ENCODE data around the gene PNMA3.
"Not testable (repeated sequence)": the region's sequence is repeated elsewhere in the genome, so short reads cannot be mapped to it uniquely, and the experiment has no call there.

Gene PNMA3

DNA sequence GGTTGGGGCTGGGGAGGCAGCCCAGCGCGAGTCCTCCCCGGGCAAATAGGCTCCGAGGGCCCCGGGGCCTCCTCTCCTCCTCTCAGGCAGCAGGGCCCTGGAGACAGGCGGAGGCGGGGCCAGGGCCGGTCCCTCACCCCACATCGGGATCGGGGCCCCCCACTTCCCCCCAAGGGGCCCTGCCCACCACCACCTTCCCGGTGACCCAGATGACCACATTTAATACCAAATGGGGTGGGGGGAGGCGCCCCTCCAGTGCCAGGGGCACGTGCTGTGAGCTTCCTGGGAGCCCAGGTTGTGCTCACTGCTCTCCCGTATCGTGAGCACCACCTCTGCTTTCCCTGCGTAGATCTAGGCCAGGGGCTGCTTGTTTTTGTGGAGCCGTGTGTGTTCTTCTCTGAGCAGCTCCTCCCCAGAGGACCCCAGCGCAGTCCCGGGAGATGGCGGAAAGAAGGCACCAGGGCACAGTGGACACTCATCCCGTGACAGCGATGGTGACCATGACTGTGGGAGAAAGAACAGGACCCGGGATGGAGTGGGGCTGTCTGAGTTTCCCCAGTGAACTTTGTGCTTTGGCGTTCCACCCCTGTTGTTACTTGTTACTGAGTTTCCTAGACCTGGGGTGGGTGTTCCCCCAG is 18.1 kb downstream of the PNMA3 start:
- DNase-seq: no peak

DNA sequence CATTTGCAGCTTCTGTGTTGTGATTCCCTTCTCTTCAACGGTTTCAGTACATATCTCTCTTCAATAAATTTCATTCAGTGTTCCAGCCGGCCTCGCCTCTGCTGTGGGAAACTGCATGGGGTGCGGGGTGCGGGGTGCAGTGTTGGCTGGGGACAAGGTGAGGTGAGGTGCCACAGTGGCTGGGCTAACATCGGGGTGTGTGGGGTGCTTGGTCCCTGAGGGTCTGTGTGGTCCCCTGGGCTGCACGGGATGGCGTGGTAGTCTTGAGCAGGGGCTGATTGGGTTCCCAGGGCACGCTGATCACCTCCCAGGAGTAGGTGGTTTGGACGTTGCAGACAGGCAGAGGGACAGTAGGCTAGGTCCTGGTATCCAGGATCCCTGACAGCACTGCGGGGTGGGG is 18.7 kb downstream of the PNMA3 start:
- DNase-seq: no peak

DNA sequence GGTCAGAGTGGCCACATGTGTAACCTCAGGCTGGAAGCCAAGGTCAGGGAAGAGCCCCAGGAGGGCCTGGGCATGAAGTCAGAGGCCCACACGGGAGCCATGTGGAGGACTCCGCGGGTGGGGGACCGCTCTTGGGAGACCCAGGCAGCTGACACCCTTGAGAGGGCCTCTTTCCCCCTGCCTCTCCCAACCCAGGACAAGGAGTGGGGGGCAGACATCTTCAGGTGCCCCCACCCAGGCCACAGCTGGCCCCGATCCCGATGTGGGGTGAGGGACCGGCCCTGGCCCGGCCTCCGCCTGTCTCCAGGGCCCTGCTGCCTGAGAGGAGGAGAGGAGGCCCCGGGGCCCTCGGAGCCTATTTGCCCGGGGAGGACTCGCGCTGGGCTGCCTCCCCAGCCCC is 19.1 kb downstream of the PNMA3 start:
- DNase-seq: no peak

DNA sequence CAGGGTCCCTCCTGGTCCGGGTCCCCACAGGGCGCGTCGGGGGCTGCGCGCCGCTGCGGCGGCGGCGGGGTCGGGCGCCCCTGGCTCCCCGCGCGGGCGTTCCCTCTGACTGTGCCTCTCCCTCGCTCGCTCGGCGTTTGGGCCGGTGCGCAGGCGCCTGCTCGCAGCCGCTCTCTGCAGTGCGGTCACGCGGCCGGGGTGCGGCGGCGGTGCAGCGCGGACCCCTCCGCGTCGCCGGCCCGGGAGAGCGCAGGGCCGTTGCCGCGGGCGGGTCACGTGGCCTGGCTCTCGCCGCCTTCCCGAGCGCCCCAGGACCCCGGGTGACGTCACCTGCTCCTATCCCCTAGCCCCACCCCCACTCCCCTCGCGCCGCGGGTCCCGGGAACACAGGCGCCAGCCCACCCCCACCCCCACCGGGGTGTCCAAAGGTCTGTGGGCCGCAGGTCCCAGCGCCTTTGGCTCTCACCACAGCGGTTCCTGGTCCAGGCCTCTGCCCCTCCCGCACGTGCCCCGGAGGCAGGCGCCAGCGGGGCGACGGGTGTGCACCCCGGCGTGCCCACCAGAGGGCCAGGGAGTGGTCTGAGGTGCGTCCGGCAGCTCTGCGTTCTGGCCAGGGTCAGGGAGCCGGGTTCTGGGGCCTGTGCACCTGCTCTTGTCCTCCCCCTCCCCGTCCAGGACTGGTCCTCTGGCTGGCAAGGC is 21.3 kb downstream of the PNMA3 start:
- DNase-seq: not testable (repeated sequence)

DNA sequence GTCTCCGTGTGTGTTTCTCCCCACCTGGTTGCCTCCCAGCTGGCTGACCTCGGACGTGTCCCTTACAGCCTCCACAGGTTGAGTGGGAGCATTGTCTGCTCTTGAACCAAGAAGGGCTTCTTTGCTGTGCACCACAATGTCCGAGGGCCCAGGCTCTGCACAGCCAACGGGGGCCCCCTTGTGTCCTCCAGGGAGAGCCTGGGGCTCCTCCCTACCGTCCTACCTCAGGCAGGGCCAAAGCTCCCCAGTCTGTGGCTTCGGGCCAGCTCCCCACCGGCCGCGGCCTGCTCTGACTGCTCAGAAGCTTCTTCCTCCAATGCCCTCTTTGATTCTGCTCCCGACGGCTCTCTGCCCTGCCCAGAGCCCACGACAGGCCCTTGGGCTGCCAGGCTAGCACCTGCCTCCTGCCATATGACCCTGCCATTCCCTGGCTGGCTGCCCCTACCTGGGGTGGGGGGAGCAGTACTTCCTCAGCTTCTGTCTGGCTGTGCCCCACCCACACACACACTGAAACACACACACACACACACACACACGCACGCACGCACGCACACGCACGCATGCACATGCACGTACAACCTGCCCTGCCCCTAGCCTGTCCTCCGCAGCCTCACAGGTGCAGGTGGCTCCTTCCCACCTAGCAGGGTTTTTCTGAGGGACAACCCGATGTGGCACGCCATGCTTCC is 27.1 kb downstream of the PNMA3 start:
- DNase-seq: not testable (repeated sequence)

DNA sequence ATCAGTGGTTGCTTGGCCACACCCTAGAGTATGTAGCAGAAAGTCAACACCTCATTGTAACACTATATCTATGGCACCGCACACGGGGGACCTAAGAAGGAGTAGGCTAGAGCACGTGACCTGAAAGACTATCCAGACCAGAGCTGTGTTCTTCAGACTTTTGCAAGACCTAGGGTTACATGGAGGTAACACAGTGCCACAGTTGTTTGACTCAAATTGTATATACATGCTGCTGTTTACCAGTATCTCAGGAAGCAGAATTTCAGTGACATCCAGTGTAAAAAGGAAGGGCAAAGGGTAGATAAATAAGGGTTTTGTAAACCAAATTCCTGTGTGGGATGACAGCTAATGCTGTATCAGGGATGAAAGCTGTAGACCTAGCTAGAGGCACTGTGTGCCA is 46.1 kb downstream of the PNMA3 start:
- no peak for DNase-seq

DNA sequence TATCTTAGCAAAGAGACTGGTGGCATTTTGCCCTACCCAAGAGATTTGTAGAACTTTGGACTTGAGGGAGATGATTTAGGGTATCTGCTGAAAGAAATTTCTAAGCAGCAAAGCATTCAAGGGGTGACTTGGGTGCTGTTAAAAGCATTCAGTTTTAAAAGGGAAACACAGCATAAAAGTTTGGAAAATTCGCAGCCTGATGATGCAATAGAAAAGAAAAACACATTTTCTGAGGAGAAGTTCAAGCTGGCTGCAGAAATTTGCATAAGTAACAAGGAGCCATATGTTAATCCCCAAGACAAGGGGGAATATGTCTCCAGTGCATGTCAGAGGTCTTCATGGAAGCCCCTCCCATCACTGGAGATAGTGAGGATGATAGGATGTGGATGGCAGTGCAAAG is 48.7 kb downstream of the PNMA3 start:
- DNase-seq: not testable (repeated sequence)

DNA sequence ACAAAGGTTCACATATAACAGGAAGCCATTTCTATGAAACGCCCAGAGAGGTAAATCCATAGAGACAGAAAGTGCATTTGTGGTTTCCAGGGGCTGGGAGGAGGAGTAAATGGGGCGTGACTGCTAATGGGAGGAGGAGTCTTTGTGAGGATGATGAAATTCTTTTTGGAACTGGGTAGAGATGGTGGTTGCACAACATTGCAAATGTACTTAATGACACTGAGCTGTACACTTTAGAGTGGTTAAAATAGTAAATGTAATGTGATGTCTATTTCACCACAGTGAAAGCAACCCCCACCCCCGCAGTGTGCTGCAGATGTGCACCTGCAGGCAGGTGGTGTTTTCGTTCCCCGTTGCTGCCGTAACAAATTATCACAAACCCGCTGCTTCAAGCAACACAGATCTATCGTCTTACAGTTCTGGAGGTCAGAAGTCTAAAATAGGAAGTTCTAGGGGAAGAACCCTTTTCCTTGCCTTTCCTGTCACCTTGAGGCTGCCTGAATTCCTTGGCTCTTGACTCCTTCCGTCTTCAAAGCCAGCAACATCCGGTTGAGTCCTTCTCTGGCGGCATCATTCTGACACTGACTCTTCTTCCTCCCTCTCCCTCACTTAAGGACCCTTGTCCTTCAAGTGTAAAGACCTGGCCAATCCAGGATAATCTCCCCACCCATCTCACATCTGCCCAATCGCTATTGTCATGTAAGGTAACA is 50.0 kb downstream of the PNMA3 start:
- not testable (repeated sequence) for DNase-seq
